Fibroblast of the aortic adventitia (primary cell): ENCODE data around the gene TIAM1. TPM values are rescaled to one million over a fixed set of nuclear protein-coding genes. Genes with fewer than 3 reads are reported as not detected.

ENCODE experiments used
- DNase-seq: peaks from one replicate; pipeline ENCODE4 v3.0.0-alpha.2; 2010; ENCODE audit warnings: low read depth
- H3K4me3 ChIP-seq: 2 replicates; pipeline ENCODE4 v1.5.1; 2011; ENCODE audit warnings: low read depth, mild to moderate bottlenecking, control low read depth, low read length, moderate library complexity
- CTCF ChIP-seq: IDR thresholded peaks from 2 replicates; pipeline ENCODE4 v1.5.1; 2011; ENCODE audit warnings: mild to moderate bottlenecking, low read length, control low read depth, inconsistent platforms; ENCODE audit not compliant: insufficient read depth
- total RNA-seq: library from RNA; depleted of rRNA; stranded (reverse); fragments of >200 nt; gene quantifications from 2 replicates; pipeline ENCODE4 v1.2.3, GENCODE V29; 2012; ENCODE audit warnings: low replicate concordance

Gene TIAM1
- total RNA-seq, 1 donor = 15.1 TPM

DNA sequence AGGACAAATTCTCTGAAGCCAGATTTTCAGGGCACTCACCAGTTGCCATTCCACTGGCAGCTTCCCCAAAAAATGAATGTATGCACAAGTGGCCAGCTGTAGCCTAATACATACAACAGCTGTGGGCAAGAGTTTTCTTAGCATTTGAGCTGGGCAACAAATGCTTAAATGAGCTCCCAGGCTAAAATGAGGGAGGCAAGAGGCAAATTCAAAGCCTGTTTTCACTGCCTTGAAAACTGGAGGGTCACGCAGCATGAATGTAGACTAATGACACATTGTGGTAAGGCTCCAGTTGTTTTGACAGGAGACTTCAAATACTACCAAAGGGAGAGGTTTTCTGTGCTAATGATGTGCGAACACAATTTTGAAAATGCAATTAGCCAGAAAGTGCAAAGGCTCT, 88.2 kb downstream of the TIAM1 start:
- TF ChIP-seq CTCF = no peak
- no peak overlapping the region for H3K4me3 ChIP-seq
- no peak for DNase-seq

GRCh38 chr21:31255036-31255435, 89.0 kb downstream of the TIAM1 start:
- H3K4me3 ChIP-seq = no peak overlapping the region
- TF ChIP-seq CTCF = no peak
- DNase-seq = no peak

DNA sequence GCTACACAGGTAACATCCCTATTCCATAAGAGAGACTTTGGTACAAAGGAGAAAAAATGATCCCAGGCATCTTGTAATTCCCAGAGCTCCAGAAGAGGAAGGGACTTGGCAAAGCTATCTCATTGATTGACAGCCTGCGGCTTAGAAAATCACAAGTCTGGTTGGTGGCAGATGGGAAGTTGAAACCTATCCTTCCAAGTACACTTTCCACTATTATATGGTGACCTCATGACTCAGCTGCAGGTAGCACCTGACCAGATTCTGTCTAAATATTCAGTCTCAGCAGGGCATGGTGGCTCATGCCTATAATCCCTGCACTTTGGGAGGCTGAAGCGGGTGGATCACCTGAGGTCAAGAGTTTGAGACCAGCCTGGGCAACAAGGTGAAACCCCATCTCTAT, 89.9 kb downstream of the TIAM1 start:
- H3K4me3 ChIP-seq = no peak overlapping the region
- no peak for DNase-seq
- TF ChIP-seq CTCF = no peak

- H3K4me3 ChIP-seq = no peak overlapping the region
- peak; percentile 54 for DNase-seq
- no peak for TF ChIP-seq CTCF
These were observed 90.4 kb downstream of the TIAM1 start for GRCh38 chr21:31253684-31254083.

GRCh38 chr21:31252611-31253010, 91.5 kb downstream of the TIAM1 start:
- DNase-seq = no peak
- no peak for TF ChIP-seq CTCF
- H3K4me3 ChIP-seq = no peak overlapping the region

DNA sequence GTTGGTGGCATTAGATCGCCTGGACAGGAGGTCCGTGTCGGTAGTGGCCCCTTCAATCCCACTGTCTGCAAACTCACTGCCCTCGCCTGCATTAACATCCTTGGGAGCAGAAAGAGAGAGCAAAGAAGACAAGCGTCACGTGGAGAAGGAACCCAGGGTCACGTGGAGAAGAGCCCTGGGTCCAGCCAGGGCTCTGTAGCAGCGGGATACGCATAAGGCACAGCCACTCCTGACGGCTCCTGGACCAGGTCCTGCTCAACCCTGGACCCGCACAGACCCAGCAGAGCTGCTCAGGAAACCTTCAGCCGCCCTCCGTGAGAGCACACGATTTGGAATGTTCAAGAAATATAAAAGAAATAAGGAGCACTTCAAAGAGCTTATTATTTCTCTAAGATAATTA, 92.0 kb downstream of the TIAM1 start:
- no peak overlapping the region for H3K4me3 ChIP-seq
- TF ChIP-seq CTCF = no peak
- DNase-seq = no peak

DNA sequence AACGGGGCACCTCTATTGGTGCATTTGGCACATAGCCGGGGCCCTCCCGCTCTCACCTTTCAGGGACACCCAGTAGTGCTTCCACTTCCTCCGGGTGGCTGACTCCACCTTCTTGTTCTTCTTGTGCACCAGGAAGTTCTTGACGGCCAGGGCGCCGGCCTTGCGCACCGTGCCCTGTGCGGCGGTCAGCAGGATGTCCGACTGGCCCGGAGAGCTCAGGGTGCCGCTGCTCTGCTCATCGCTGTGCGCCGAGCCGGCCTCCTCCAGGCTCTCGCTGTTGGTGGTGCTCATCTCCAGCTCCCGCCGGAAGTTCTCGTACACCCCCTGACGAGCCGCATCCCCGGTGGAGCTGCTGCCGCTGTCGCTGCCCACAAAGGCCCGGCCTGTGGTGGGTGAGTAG, 92.4 kb downstream of the TIAM1 start:
- no peak for DNase-seq
- H3K4me3 ChIP-seq = no peak overlapping the region
- TF ChIP-seq CTCF = no peak
